Panc1 (cell line): ENCODE results near the gene MOV10L1. TPM values are rescaled to one million over a fixed set of nuclear protein-coding genes. Genes with fewer than 3 reads are reported as not detected.
"Not testable (repeated sequence)": the region's sequence is repeated elsewhere in the genome, so short reads cannot be mapped to it uniquely, and the experiment has no call there.

Source experiments
- ATAC-seq: fragments of 200-7000 bp; cut with Tn5 transposase; 2 replicates; pipeline ENCODE4 v1.9.1; 2020; ENCODE audit warnings: mild to moderate bottlenecking, moderate library complexity
- BruUV-seq: library from RNA; stranded (reverse); fragments of 400-500 nt; replicated peaks from 2 replicates; lab custom pipeline; 2021; lab: Mats Ljungman, UMichigan
- CTCF ChIA-PET: fragments of 300-600 bp; sonication (Branson Sonifier 250); formaldehyde crosslinking; loops from one replicate; lab custom pipeline; 2022; ENCODE audit warnings: antibody characterized with exemption; lab: Charles Lee
- POLR2A ChIA-PET: fragments of 300-600 bp; sonication (Branson Sonifier 250); formaldehyde crosslinking; loops from one replicate; lab custom pipeline; 2022; ENCODE audit warnings: antibody characterized with exemption; lab: Charles Lee
- DNase-seq: peaks from one replicate; pipeline ENCODE4 v3.0.0-alpha.2; 2010; ENCODE audit warnings: low read depth, low spot score
- H3K27ac ChIP-seq: 2 replicates; pipeline ENCODE4 v1.5.1; 2011; ENCODE audit warnings: mild to moderate bottlenecking, low read length, inconsistent platforms
- H3K27me3 ChIP-seq: fragments of 200-500 bp; sonication (Bioruptor generic); 2 replicates; pipeline ENCODE4 v1.6.0; 2014; ENCODE audit warnings: low read length, inconsistent platforms; ENCODE audit not compliant: control insufficient read depth, insufficient read depth
- H3K36me3 ChIP-seq: fragments of 200-500 bp; sonication (Bioruptor generic); 2 replicates; pipeline ENCODE4 v1.5.1; 2014; ENCODE audit warnings: inconsistent platforms, mild to moderate bottlenecking, low read length, moderate library complexity; ENCODE audit not compliant: control insufficient read depth, insufficient read depth
- H3K4me1 ChIP-seq: 2 replicates; pipeline ENCODE4 v1.5.1; 2011; ENCODE audit warnings: inconsistent platforms, mild to moderate bottlenecking, low read length, moderate library complexity; ENCODE audit not compliant: control insufficient read depth, insufficient read depth
- H3K4me3 ChIP-seq, 2 experiments: 2 replicates each; pipeline ENCODE4 v1.5.1; 2011 to 2012; ENCODE audit warnings: low read depth in 2 of 2, low read length in 2 of 2, mild to moderate bottlenecking in 2 of 2, inconsistent platforms in 1 of 2, moderate library complexity in 1 of 2
- H3K9me3 ChIP-seq: fragments of 200-500 bp; sonication (Bioruptor generic); 2 replicates; pipeline ENCODE4 v1.5.1; 2014; ENCODE audit warnings: low read depth, mild to moderate bottlenecking, inconsistent platforms, low read length, moderate library complexity; ENCODE audit not compliant: control insufficient read depth, insufficient read depth
- CTCF ChIP-seq: fragments of 450-650 bp; IDR thresholded peaks from 2 replicates; pipeline ENCODE4 v1.5.1; 2017; ENCODE audit warnings: mild to moderate bottlenecking
- POLR2AphosphoS5 ChIP-seq: IDR thresholded peaks from 2 replicates; pipeline ENCODE4 v1.6.1; 2012; ENCODE audit warnings: mild to moderate bottlenecking, low read depth, low read length, moderate library complexity
- REST ChIP-seq, 2 experiments: IDR thresholded peaks; 2 replicates each; pipeline ENCODE4 v1.6.1; 2011 to 2012; ENCODE audit warnings: low read depth in 2 of 2, control low read depth in 1 of 2, low read length in 1 of 2, mild to moderate bottlenecking in 1 of 2, moderate library complexity in 1 of 2; ENCODE audit not compliant: insufficient read depth in 1 of 2
- SIN3A ChIP-seq: IDR thresholded peaks from 2 replicates; pipeline ENCODE4 v1.6.1; 2012; ENCODE audit warnings: low read depth, mild to moderate bottlenecking, low read length, moderate library complexity, borderline replicate concordance; ENCODE audit not compliant: insufficient read depth
- TCF7L2 ChIP-seq: IDR thresholded peaks from 2 replicates; pipeline ENCODE4 v1.6.1; 2011; ENCODE audit warnings: mild to moderate bottlenecking, low read depth, low read length, inconsistent platforms
- in situ Hi-C: cut with HindIII; loops from 2 replicates; pipeline ENCODE4 v1.10.0; 2016; ENCODE audit warnings: low sequenced_read_pairs, low pct_unique_long_range_greater_than_20kb
- intact Hi-C: fragments of 100-400 bp; cut with micrococcal nuclease; formaldehyde crosslinking; loops from one replicate; pipeline ENCODE4 v1.10.0; 2022; ENCODE audit not compliant: unreplicated experiment
- total RNA-seq: library from RNA; stranded (reverse); gene quantifications from one replicate; pipeline ENCODE4 v1.2.1, GENCODE V29; 2021; ENCODE audit not compliant: unreplicated experiment

The MOV10L1 gene
- total RNA-seq, 1 experiment from 2014 or later: 0.10 TPM

- H3K27ac ChIP-seq: no peak overlapping the region
- intact Hi-C loops (no loop called here), in situ Hi-C loops (no loop called here)
- DNase-seq (no peak), ATAC-seq (no peak)
- no peaks in the 10 kb centered on the region for H3K36me3 ChIP-seq
- no peak for TF ChIP-seq TCF7L2
- no peaks in the 10 kb centered on the region for H3K4me1 ChIP-seq
- no TSS peak for BruUV-seq
- H3K4me3 ChIP-seq: no peak overlapping the region
- ChIA-PET POLR2A (no interaction called here), CTCF (no interaction called here)
- no peaks in the 10 kb centered on the region for H3K9me3 ChIP-seq
- H3K27me3 ChIP-seq: no peaks in the 10 kb centered on the region
Measured at GRCh38 chr22:50136581-50137015, 46.8 kb downstream of the MOV10L1 start.

- POLR2A ChIA-PET, BruUV-seq, CTCF ChIA-PET, H3K4me3 ChIP-seq, H3K27ac ChIP-seq, ATAC-seq, H3K36me3 ChIP-seq, H3K9me3 ChIP-seq, H3K4me1 ChIP-seq, intact Hi-C loops, H3K27me3 ChIP-seq, DNase-seq, in situ Hi-C loops: not testable (repeated sequence)
Measured at GRCh38 chr22:50137277-50137676, 47.5 kb downstream of the MOV10L1 start.

GRCh38 chr22:50138041-50138440, 48.2 kb downstream of the MOV10L1 start:
- Histone ChIP-seq H3K27ac (no peak overlapping the region), H3K36me3 (no peaks in the 10 kb centered on the region), H3K4me3 (no peak overlapping the region), H3K4me1 (peaks cover 3% of the 10 kb centered on the region; the same call in 1 of the 2 replicates), H3K27me3 (no peaks in the 10 kb centered on the region), H3K9me3 (no peaks in the 10 kb centered on the region)
- ATAC-seq (no peak), DNase-seq (no peak)
- ChIA-PET POLR2A (interaction anchor here (0.7 kb wide), 1 partner anchor 12 kb away, joined by 4 read pairs; no protein-coding TSS in a partner anchor), CTCF (no interaction called here)
- no peak for TF ChIP-seq REST (IDR thresholded peaks at IDR 0.05; ENCODE audit: insufficient read depth in 1 of 2, low read depth in 2 of 2, low read length in 1 of 2)
- TF ChIP-seq CTCF: no peak
- TF ChIP-seq POLR2AphosphoS5: no peak
- no peak for TF ChIP-seq TCF7L2
- no peak for TF ChIP-seq SIN3A
- intact Hi-C loops: no loop called here
- in situ Hi-C loops: no loop called here
- no TSS peak for BruUV-seq
